ENCODE data around the gene NDUFAB1. TPM values are rescaled to one million over a fixed set of nuclear protein-coding genes. Genes with fewer than 3 reads are reported as not detected.

Gene NDUFAB1
- total and polyA plus RNA-seq, 4 experiments from 2014 or later, result 45.4 to 241 (median 121) TPM

- ChIA-PET POLR2A (ENCODE audit: partially characterized antibody) (no interaction called here), CTCF (ENCODE audit: partially characterized antibody) (interaction anchor here (0.9 to 1.2 kb wide), 2 partner anchors 17 to 21 kb away, joined by 4 to 5 read pairs; no protein-coding TSS in a partner anchor)
- H3K27ac Mint-ChIP-seq, result peak overlapping the region in 1 of 7 donors; percentile 75
- Histone ChIP-seq H3K36me3 (ENCODE audit: insufficient read depth, low read length) (peaks cover 52% of the 10 kb centered on the region), H3K27me3 (ENCODE audit: insufficient read depth, low read length) (no peaks in the 10 kb centered on the region), H3K9me3 (ENCODE audit: control insufficient read depth in 1 of 2, low read length in 2 of 2) (no peaks in the 10 kb centered on the region), H3K4me3 (ENCODE audit: low read length in 2 of 2) (no peak overlapping the region), H3K4me1 (ENCODE audit: insufficient read depth, low read length) (no peaks in the 10 kb centered on the region), H3K27ac (ENCODE audit: low read depth, low read length) (no peak overlapping the region)
- no peak for DNase-seq
- no peaks in the 10 kb centered on the region for H3K9me3 Mint-ChIP-seq
- no peak overlapping the region for H3K4me3 Mint-ChIP-seq
- H3K27me3 Mint-ChIP-seq, result no peaks in the 10 kb centered on the region
- H3K36me3 Mint-ChIP-seq, result peaks cover 39 to 69% of the 10 kb centered on the region in 2 donors
- H3K4me1 Mint-ChIP-seq, result no peaks in the 10 kb centered on the region
- intact Hi-C loops (cut with micrococcal nuclease), result no loop called here
Measured at GRCh38 chr16:23575834-23576233, 20.3 kb downstream of the NDUFAB1 start.

GRCh38 chr16:23573817-23574216 lies 22.3 kb downstream of the NDUFAB1 start:
- Histone ChIP-seq H3K4me3 (ENCODE audit: low read length in 2 of 2) (no peak overlapping the region), H3K36me3 (ENCODE audit: insufficient read depth, low read length) (peaks cover 47% of the 10 kb centered on the region), H3K4me1 (ENCODE audit: insufficient read depth, low read length) (no peaks in the 10 kb centered on the region), H3K27ac (ENCODE audit: low read depth, low read length) (no peak overlapping the region), H3K27me3 (ENCODE audit: insufficient read depth, low read length) (no peaks in the 10 kb centered on the region), H3K9me3 (ENCODE audit: control insufficient read depth in 1 of 2, low read length in 2 of 2) (no peaks in the 10 kb centered on the region)
- no peak for DNase-seq
- no peaks in the 10 kb centered on the region for H3K9me3 Mint-ChIP-seq
- peaks cover 37 to 64% of the 10 kb centered on the region in 2 donors for H3K36me3 Mint-ChIP-seq
- H3K4me1 Mint-ChIP-seq, result peaks cover 0 to 2% (median 0%) of the 10 kb centered on the region in 4 donors
- H3K27me3 Mint-ChIP-seq, result no peaks in the 10 kb centered on the region
- ChIA-PET POLR2A (ENCODE audit: partially characterized antibody) (no interaction called here), CTCF (ENCODE audit: partially characterized antibody) (no interaction called here)
- peak overlapping the region in 2 of 7 donors; percentile 8 to 29 for H3K27ac Mint-ChIP-seq
- H3K4me3 Mint-ChIP-seq, result no peak overlapping the region
- intact Hi-C loops (cut with micrococcal nuclease), result no loop called here

- H3K36me3 Mint-ChIP-seq, result peaks cover 44 to 64% of the 10 kb centered on the region in 2 donors
- no peak overlapping the region for H3K27ac Mint-ChIP-seq
- intact Hi-C loops (cut with micrococcal nuclease), result no loop called here
- Histone ChIP-seq H3K27ac (ENCODE audit: low read depth, low read length) (no peak overlapping the region), H3K36me3 (ENCODE audit: insufficient read depth, low read length) (peaks cover 51% of the 10 kb centered on the region), H3K9me3 (ENCODE audit: control insufficient read depth in 1 of 2, low read length in 2 of 2) (no peaks in the 10 kb centered on the region), H3K4me3 (ENCODE audit: low read length in 2 of 2) (no peak overlapping the region), H3K4me1 (ENCODE audit: insufficient read depth, low read length) (no peaks in the 10 kb centered on the region), H3K27me3 (ENCODE audit: insufficient read depth, low read length) (no peaks in the 10 kb centered on the region)
- ChIA-PET POLR2A (ENCODE audit: partially characterized antibody) (no interaction called here), CTCF (ENCODE audit: partially characterized antibody) (interaction anchor here (0.6 to 0.7 kb wide), 2 partner anchors 29 to 57 kb away, joined by 3 read pairs; no protein-coding TSS in a partner anchor)
- no peak for DNase-seq
- H3K4me1 Mint-ChIP-seq, result peaks cover 0 to 2% (median 0%) of the 10 kb centered on the region in 4 donors
- H3K27me3 Mint-ChIP-seq, result no peaks in the 10 kb centered on the region
- no peaks in the 10 kb centered on the region for H3K9me3 Mint-ChIP-seq
- no peak overlapping the region for H3K4me3 Mint-ChIP-seq
Measured at GRCh38 chr16:23572394-23572793, 23.7 kb downstream of the NDUFAB1 start.

GRCh38 chr16:23571895-23572294 lies 24.2 kb downstream of the NDUFAB1 start:
- Histone ChIP-seq H3K27ac (ENCODE audit: low read depth, low read length) (no peak overlapping the region), H3K9me3 (ENCODE audit: control insufficient read depth in 1 of 2, low read length in 2 of 2) (no peaks in the 10 kb centered on the region), H3K4me3 (ENCODE audit: low read length in 2 of 2) (no peak overlapping the region), H3K36me3 (ENCODE audit: insufficient read depth, low read length) (peaks cover 56% of the 10 kb centered on the region), H3K4me1 (ENCODE audit: insufficient read depth, low read length) (no peaks in the 10 kb centered on the region), H3K27me3 (ENCODE audit: insufficient read depth, low read length) (no peaks in the 10 kb centered on the region)
- Mint-ChIP-seq H3K4me3 (no peak overlapping the region), H3K9me3 (no peaks in the 10 kb centered on the region), H3K27ac (no peak overlapping the region), H3K36me3 (peaks cover 49 to 69% of the 10 kb centered on the region in 2 donors), H3K4me1 (peaks cover 0 to 2% (median 0%) of the 10 kb centered on the region in 4 donors), H3K27me3 (no peaks in the 10 kb centered on the region)
- POLR2A ChIA-PET (ENCODE audit: partially characterized antibody), result no interaction called here
- no peak for DNase-seq
- CTCF ChIA-PET (ENCODE audit: partially characterized antibody), result interaction anchor here (0.7 kb wide), 1 partner anchor 29 kb away, joined by 3 read pairs; no protein-coding TSS in a partner anchor
- intact Hi-C loops (cut with micrococcal nuclease), result no loop called here

- H3K9me3 Mint-ChIP-seq, result no peaks in the 10 kb centered on the region
- H3K36me3 Mint-ChIP-seq, result peaks cover 53 to 70% of the 10 kb centered on the region in 2 donors
- Histone ChIP-seq H3K9me3 (ENCODE audit: control insufficient read depth in 1 of 2, low read length in 2 of 2) (no peaks in the 10 kb centered on the region), H3K36me3 (ENCODE audit: insufficient read depth, low read length) (peaks cover 60% of the 10 kb centered on the region), H3K4me1 (ENCODE audit: insufficient read depth, low read length) (no peaks in the 10 kb centered on the region), H3K27me3 (ENCODE audit: insufficient read depth, low read length) (no peaks in the 10 kb centered on the region), H3K4me3 (ENCODE audit: low read length in 2 of 2) (no peak overlapping the region), H3K27ac (ENCODE audit: low read depth, low read length) (no peak overlapping the region)
- intact Hi-C loops (cut with micrococcal nuclease), result no loop called here
- H3K4me1 Mint-ChIP-seq, result peaks cover 0 to 3% (median 0%) of the 10 kb centered on the region in 4 donors
- POLR2A ChIA-PET (ENCODE audit: partially characterized antibody), result no interaction called here
- no peaks in the 10 kb centered on the region for H3K27me3 Mint-ChIP-seq
- no peak overlapping the region for H3K4me3 Mint-ChIP-seq
- CTCF ChIA-PET (ENCODE audit: partially characterized antibody), result no interaction called here
- peak overlapping the region in 4 of 7 donors; percentile 10 to 86 (median 46) for H3K27ac Mint-ChIP-seq
- no peak for DNase-seq
Measured at GRCh38 chr16:23570992-23571632, 25.0 kb downstream of the NDUFAB1 start.

GRCh38 chr16:23567602-23568001 lies 28.5 kb downstream of the NDUFAB1 start:
- no peak overlapping the region for H3K4me3 ChIP-seq (ENCODE audit: low read length in 2 of 2)
- no peaks in the 10 kb centered on the region for H3K4me1 ChIP-seq (ENCODE audit: insufficient read depth, low read length)
- H3K9me3 Mint-ChIP-seq, result no peaks in the 10 kb centered on the region
- no peak overlapping the region for H3K4me3 Mint-ChIP-seq
- DNase-seq, result no peak
- H3K27ac Mint-ChIP-seq, result peak overlapping the region in 1 of 7 donors; percentile 25
- H3K4me1 Mint-ChIP-seq, result peaks cover 0 to 4% (median 2%) of the 10 kb centered on the region in 4 donors
- CTCF ChIA-PET (ENCODE audit: partially characterized antibody), result no interaction called here
- H3K36me3 Mint-ChIP-seq, result peaks cover 59 to 77% of the 10 kb centered on the region in 2 donors
- H3K27ac ChIP-seq (ENCODE audit: low read depth, low read length), result no peak overlapping the region
- H3K27me3 Mint-ChIP-seq, result no peaks in the 10 kb centered on the region
- POLR2A ChIA-PET (ENCODE audit: partially characterized antibody), result interaction anchor here (1.6 kb wide), 1 partner anchor 9 kb away, joined by 4 read pairs; no protein-coding TSS in a partner anchor
- intact Hi-C loops (cut with micrococcal nuclease), result no loop called here
- H3K27me3 ChIP-seq (ENCODE audit: insufficient read depth, low read length), result no peaks in the 10 kb centered on the region
- H3K9me3 ChIP-seq (ENCODE audit: control insufficient read depth in 1 of 2, low read length in 2 of 2), result no peaks in the 10 kb centered on the region
- peaks cover 64% of the 10 kb centered on the region for H3K36me3 ChIP-seq (ENCODE audit: insufficient read depth, low read length)

GRCh38 chr16:23566724-23567123 lies 29.4 kb downstream of the NDUFAB1 start:
- Histone ChIP-seq H3K36me3 (ENCODE audit: insufficient read depth, low read length) (peaks cover 66% of the 10 kb centered on the region), H3K27ac (ENCODE audit: low read depth, low read length) (no peak overlapping the region), H3K27me3 (ENCODE audit: insufficient read depth, low read length) (no peaks in the 10 kb centered on the region), H3K4me1 (ENCODE audit: insufficient read depth, low read length) (no peaks in the 10 kb centered on the region), H3K4me3 (ENCODE audit: low read length in 2 of 2) (no peak overlapping the region), H3K9me3 (ENCODE audit: control insufficient read depth in 1 of 2, low read length in 2 of 2) (no peaks in the 10 kb centered on the region)
- H3K27me3 Mint-ChIP-seq, result no peaks in the 10 kb centered on the region
- peak overlapping the region in 1 of 8 donors; percentile 52 for H3K4me3 Mint-ChIP-seq
- DNase-seq, result no peak
- intact Hi-C loops (cut with micrococcal nuclease), result no loop called here
- peaks cover 53 to 77% of the 10 kb centered on the region in 2 donors for H3K36me3 Mint-ChIP-seq
- peak overlapping the region in 4 of 7 donors; percentile 15 to 42 (median 33) for H3K27ac Mint-ChIP-seq
- ChIA-PET POLR2A (ENCODE audit: partially characterized antibody) (no interaction called here), CTCF (ENCODE audit: partially characterized antibody) (no interaction called here)
- H3K4me1 Mint-ChIP-seq, result peaks cover 0 to 4% (median 2%) of the 10 kb centered on the region in 4 donors
- H3K9me3 Mint-ChIP-seq, result no peaks in the 10 kb centered on the region

Measured in CD4-positive, alpha-beta memory T cell (primary cell).